ENCODE data around the gene SPATA20.

The SPATA20 gene

DNA sequence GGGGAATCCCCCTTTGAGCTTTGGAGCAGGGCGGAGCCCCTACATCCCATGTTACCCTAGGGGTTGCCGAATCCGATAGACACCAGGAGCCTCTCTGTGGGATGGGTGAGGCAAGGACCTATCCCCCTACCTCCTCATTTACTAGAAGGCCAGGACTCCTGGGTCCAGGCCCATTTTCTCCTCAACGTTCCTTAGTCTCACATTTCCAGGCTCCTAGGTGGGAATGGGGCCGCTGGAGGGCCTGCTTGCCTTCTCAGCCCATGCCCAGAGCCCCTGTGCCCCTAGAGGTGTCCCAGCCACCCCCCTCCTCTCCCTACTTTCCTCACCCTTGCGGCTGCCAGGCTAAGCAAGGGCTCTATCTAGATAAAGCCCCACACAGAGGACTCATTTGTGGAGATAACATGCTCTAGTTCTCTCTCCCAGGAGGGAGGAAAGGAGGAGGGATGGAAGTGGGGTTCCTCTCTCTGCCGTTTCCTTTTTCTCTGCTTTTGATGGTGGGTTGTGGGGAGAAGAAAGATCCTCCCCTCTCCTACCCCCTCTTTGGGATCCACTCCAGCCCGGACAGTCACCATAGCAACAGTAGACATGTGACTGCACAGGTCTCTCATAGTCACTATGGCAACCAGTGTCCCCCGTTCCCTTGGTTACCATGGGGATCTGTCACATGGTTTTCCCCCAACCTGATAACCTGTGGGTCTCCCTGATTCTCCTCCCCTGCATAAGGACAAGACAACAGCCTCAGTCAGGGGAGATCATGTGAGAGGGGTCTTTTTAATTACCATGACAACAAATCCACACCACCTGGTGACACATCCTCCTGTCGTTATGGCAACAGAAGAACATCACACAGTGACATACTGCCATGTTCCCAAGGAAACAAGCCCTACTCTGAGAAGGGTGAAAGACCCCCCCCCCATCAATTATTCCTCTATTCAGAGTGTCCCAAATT, 18.7 kb downstream of the SPATA20 start:
- H3K27me3 ChIP-seq (ENCODE audit: insufficient read depth, low read length): peaks cover 44% of the 10 kb centered on the region
- no peak overlapping the region for H2AK5ac ChIP-seq (ENCODE audit: low read length)
- no peaks in the 10 kb centered on the region for H3K79me1 ChIP-seq (ENCODE audit: low read length)
- no peak overlapping the region for H4K8ac ChIP-seq (ENCODE audit: low read depth, low read length)
- no peak overlapping the region for H4K12ac ChIP-seq (ENCODE audit: low read depth, low read length)
- H2BK5ac ChIP-seq (ENCODE audit: low read depth, low read length, poor library complexity): no peak overlapping the region
- no peak overlapping the region for H3K18ac ChIP-seq (ENCODE audit: low read length)
- H3K27ac ChIP-seq (ENCODE audit: low read depth, low read length): no peak overlapping the region
- DNase-seq: no peak
- peaks cover 2% of the 10 kb centered on the region for H3K9me3 ChIP-seq (ENCODE audit: insufficient read depth, low read depth, low read length)
- no peak overlapping the region for H3K14ac ChIP-seq (ENCODE audit: low read length)
- H2BK120ac ChIP-seq (ENCODE audit: insufficient read depth, low read length, poor library complexity): no peak overlapping the region
- no CpG with 5 or more reads among the region's 10 CpGs for WGBS (ENCODE audit: extremely low coverage, insufficient coverage, insufficient read length)
- no peak overlapping the region for H3K9ac ChIP-seq (ENCODE audit: low read length)
- no peak overlapping the region for H3K4me3 ChIP-seq (ENCODE audit: low read depth, low read length)
- H2AFZ ChIP-seq (ENCODE audit: insufficient read depth, low read length, poor library complexity): no peak overlapping the region
- H3K4ac ChIP-seq (ENCODE audit: low read depth, low read length): no peak overlapping the region
- no peaks in the 10 kb centered on the region for H3K36me3 ChIP-seq (ENCODE audit: control insufficient read depth in 1 of 2, insufficient read depth in 2 of 2, low read length in 2 of 2)
- no peak overlapping the region for H3K23ac ChIP-seq (ENCODE audit: low read length)
- no peak overlapping the region for H4K91ac ChIP-seq (ENCODE audit: low read depth, low read length)
- no peak overlapping the region for H3K4me2 ChIP-seq (ENCODE audit: low read length)
- H3K4me1 ChIP-seq (ENCODE audit: control insufficient read depth in 1 of 2, insufficient read depth in 2 of 2, low read length in 2 of 2): peaks cover 3 to 7% of the 10 kb centered on the region in 2 experiments
- H2BK12ac ChIP-seq (ENCODE audit: low read length): no peak overlapping the region
- H3K79me2 ChIP-seq (ENCODE audit: control insufficient read depth, insufficient read depth, low read length, poor library complexity): no peaks in the 10 kb centered on the region

DNA sequence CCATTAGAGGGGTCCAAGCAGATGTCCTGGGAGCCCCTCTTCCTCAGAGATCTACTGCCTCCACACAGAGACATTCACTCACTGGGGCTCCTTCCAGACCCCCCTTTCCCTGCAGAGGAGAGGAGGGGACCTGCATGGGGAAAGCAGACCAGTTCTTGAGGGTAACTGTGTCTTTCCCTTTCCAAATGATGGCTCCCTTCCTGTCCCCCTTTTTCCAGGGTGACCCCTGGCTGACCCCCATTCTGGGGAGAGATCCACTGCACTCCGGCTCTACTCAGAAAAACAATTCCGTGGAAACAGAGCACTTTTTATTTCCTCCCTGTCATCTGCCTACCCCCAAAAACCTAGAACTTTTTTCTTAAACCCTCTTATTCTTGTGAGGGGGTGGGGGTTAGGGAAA, 19.9 kb downstream of the SPATA20 start:
- H3K14ac ChIP-seq (ENCODE audit: low read length): no peak overlapping the region
- H3K4ac ChIP-seq (ENCODE audit: low read depth, low read length): no peak overlapping the region
- no peak overlapping the region for H2BK120ac ChIP-seq (ENCODE audit: insufficient read depth, low read length, poor library complexity)
- no peak overlapping the region for H4K12ac ChIP-seq (ENCODE audit: low read depth, low read length)
- H3K9ac ChIP-seq (ENCODE audit: low read length): no peak overlapping the region
- H4K8ac ChIP-seq (ENCODE audit: low read depth, low read length): no peak overlapping the region
- H3K79me1 ChIP-seq (ENCODE audit: low read length): no peaks in the 10 kb centered on the region
- no peak overlapping the region for H2BK12ac ChIP-seq (ENCODE audit: low read length)
- H3K36me3 ChIP-seq (ENCODE audit: control insufficient read depth in 1 of 2, insufficient read depth in 2 of 2, low read length in 2 of 2): no peaks in the 10 kb centered on the region
- no peak overlapping the region for H2AFZ ChIP-seq (ENCODE audit: insufficient read depth, low read length, poor library complexity)
- no CpG with 5 or more reads among the region's 2 CpGs for WGBS (ENCODE audit: extremely low coverage, insufficient coverage, insufficient read length)
- H3K18ac ChIP-seq (ENCODE audit: low read length): no peak overlapping the region
- no peak overlapping the region for H2BK5ac ChIP-seq (ENCODE audit: low read depth, low read length, poor library complexity)
- no peak overlapping the region for H4K91ac ChIP-seq (ENCODE audit: low read depth, low read length)
- no peak overlapping the region for H3K27ac ChIP-seq (ENCODE audit: low read depth, low read length)
- no peak for DNase-seq
- no peak overlapping the region for H3K4me3 ChIP-seq (ENCODE audit: low read depth, low read length)
- no peak overlapping the region for H3K4me2 ChIP-seq (ENCODE audit: low read length)
- H3K4me1 ChIP-seq (ENCODE audit: control insufficient read depth in 1 of 2, insufficient read depth in 2 of 2, low read length in 2 of 2): peaks cover 3% of the 10 kb centered on the region in 2 experiments
- peaks cover 1% of the 10 kb centered on the region for H3K9me3 ChIP-seq (ENCODE audit: insufficient read depth, low read depth, low read length)
- H3K79me2 ChIP-seq (ENCODE audit: control insufficient read depth, insufficient read depth, low read length, poor library complexity): no peaks in the 10 kb centered on the region
- no peak overlapping the region for H2AK5ac ChIP-seq (ENCODE audit: low read length)
- no peak overlapping the region for H3K23ac ChIP-seq (ENCODE audit: low read length)
- H3K27me3 ChIP-seq (ENCODE audit: insufficient read depth, low read length): peaks cover 33% of the 10 kb centered on the region

DNA sequence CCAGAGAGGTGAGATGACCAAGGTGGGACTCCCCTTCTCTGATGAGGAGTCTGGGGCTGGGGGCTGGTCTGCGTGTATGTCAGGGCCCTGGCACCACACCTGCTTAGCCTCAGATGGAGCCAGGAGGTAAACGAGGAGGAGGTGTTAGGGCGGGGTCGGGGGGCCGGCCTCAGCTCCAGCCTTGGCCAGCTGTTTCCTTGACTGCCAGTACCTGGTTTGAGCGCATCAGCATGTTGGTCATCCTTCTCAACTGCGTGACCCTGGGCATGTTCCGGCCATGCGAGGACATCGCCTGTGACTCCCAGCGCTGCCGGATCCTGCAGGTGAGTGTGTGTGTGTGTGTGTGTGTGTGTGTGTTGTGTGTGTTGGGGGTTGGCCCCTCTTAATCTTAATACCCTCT, 21.7 kb downstream of the SPATA20 start:
- Histone ChIP-seq H3K9ac (ENCODE audit: low read length) (no peak overlapping the region), H3K4me2 (ENCODE audit: low read length) (no peak overlapping the region), H3K9me3 (ENCODE audit: insufficient read depth, low read depth, low read length) (peaks cover 3% of the 10 kb centered on the region), H2BK120ac (ENCODE audit: insufficient read depth, low read length, poor library complexity) (no peak overlapping the region), H3K27ac (ENCODE audit: low read depth, low read length) (no peak overlapping the region), H2AK5ac (ENCODE audit: low read length) (no peak overlapping the region), H2BK5ac (ENCODE audit: low read depth, low read length, poor library complexity) (no peak overlapping the region), H3K18ac (ENCODE audit: low read length) (no peak overlapping the region), H3K79me2 (ENCODE audit: control insufficient read depth, insufficient read depth, low read length, poor library complexity) (no peaks in the 10 kb centered on the region), H3K27me3 (ENCODE audit: insufficient read depth, low read length) (peaks cover 16% of the 10 kb centered on the region), H2BK12ac (ENCODE audit: low read length) (no peak overlapping the region), H2AFZ (ENCODE audit: insufficient read depth, low read length, poor library complexity) (no peak overlapping the region), H4K8ac (ENCODE audit: low read depth, low read length) (no peak overlapping the region), H3K4me1 (ENCODE audit: control insufficient read depth in 1 of 2, insufficient read depth in 2 of 2, low read length in 2 of 2) (peaks cover 3% of the 10 kb centered on the region in 2 experiments), H4K91ac (ENCODE audit: low read depth, low read length) (no peak overlapping the region), H4K12ac (ENCODE audit: low read depth, low read length) (no peak overlapping the region), H3K4ac (ENCODE audit: low read depth, low read length) (no peak overlapping the region), H3K36me3 (ENCODE audit: control insufficient read depth in 1 of 2, insufficient read depth in 2 of 2, low read length in 2 of 2) (no peaks in the 10 kb centered on the region), H3K79me1 (ENCODE audit: low read length) (no peaks in the 10 kb centered on the region), H3K23ac (ENCODE audit: low read length) (no peak overlapping the region), H3K14ac (ENCODE audit: low read length) (no peak overlapping the region), H3K4me3 (ENCODE audit: low read depth, low read length) (no peak overlapping the region)
- no peak for DNase-seq
- no CpG with 5 or more reads among the region's 12 CpGs for WGBS (ENCODE audit: extremely low coverage, insufficient coverage, insufficient read length)

DNA sequence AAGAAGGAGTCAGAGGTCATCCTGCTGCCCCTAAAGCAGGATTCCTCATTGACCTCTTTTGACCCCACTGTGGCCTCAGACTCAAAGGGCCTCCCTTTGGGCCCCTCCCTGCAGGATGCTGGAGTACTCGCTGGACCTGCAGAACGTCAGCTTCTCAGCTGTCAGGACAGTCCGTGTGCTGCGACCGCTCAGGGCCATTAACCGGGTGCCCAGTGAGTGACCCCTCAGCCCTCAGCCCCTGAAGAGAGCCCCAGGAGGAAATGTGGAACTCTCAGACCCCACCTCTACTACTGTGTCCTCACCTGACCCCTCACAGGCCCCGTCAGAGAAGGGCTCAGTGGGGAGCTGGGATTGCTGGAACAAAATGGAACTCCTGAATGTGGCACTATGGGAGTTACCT, 22.6 kb downstream of the SPATA20 start:
- H3K4me2 ChIP-seq (ENCODE audit: low read length): no peak overlapping the region
- H3K4me1 ChIP-seq (ENCODE audit: control insufficient read depth in 1 of 2, insufficient read depth in 2 of 2, low read length in 2 of 2): peaks cover 3% of the 10 kb centered on the region in 2 experiments
- WGBS (ENCODE audit: extremely low coverage, insufficient coverage, insufficient read length): no CpG with 5 or more reads among the region's 7 CpGs

More for the DNA sequence above, 22.6 kb downstream of the SPATA20 start:
- Histone ChIP-seq H3K27me3 (ENCODE audit: insufficient read depth, low read length) (peaks cover 9% of the 10 kb centered on the region), H3K9me3 (ENCODE audit: insufficient read depth, low read depth, low read length) (peaks cover 3% of the 10 kb centered on the region), H2BK12ac (ENCODE audit: low read length) (no peak overlapping the region), H3K36me3 (ENCODE audit: control insufficient read depth in 1 of 2, insufficient read depth in 2 of 2, low read length in 2 of 2) (no peaks in the 10 kb centered on the region), H3K14ac (ENCODE audit: low read length) (no peak overlapping the region), H2AFZ (ENCODE audit: insufficient read depth, low read length, poor library complexity) (no peak overlapping the region), H3K79me2 (ENCODE audit: control insufficient read depth, insufficient read depth, low read length, poor library complexity) (no peaks in the 10 kb centered on the region), H2BK120ac (ENCODE audit: insufficient read depth, low read length, poor library complexity) (no peak overlapping the region), H2BK5ac (ENCODE audit: low read depth, low read length, poor library complexity) (no peak overlapping the region), H3K79me1 (ENCODE audit: low read length) (no peaks in the 10 kb centered on the region), H3K23ac (ENCODE audit: low read length) (no peak overlapping the region), H3K9ac (ENCODE audit: low read length) (no peak overlapping the region), H4K91ac (ENCODE audit: low read depth, low read length) (no peak overlapping the region), H4K12ac (ENCODE audit: low read depth, low read length) (no peak overlapping the region), H3K27ac (ENCODE audit: low read depth, low read length) (no peak overlapping the region), H3K4me3 (ENCODE audit: low read depth, low read length) (no peak overlapping the region), H3K18ac (ENCODE audit: low read length) (no peak overlapping the region), H2AK5ac (ENCODE audit: low read length) (no peak overlapping the region), H4K8ac (ENCODE audit: low read depth, low read length) (no peak overlapping the region), H3K4ac (ENCODE audit: low read depth, low read length) (no peak overlapping the region)
- no peak for DNase-seq

Measured in trophoblast cell (in vitro differentiated cells and primary cell).